K562 (cell line): ENCODE measurements around the gene COMMD2. TPM values are rescaled to one million over a fixed set of nuclear protein-coding genes. Genes with fewer than 3 reads are reported as not detected.

Experiments
- ATF7 ChIP-seq: fragments of 450-650 bp; IDR thresholded peaks from 2 replicates; pipeline ENCODE4 v1.7.1; 2014; ENCODE audit warnings: mild to moderate bottlenecking, moderate library complexity
- CTBP1 ChIP-seq: fragments of 450-650 bp; IDR thresholded peaks from 2 replicates; pipeline ENCODE4 v1.6.1; 2016; ENCODE audit warnings: borderline replicate concordance
- FOXJ3 ChIP-seq: sonication (generic); formaldehyde crosslinking; IDR thresholded peaks from 2 replicates; pipeline ENCODE4 v1.4.0; 2020; ENCODE audit warnings: mild to moderate bottlenecking, missing genetic modification reagents
- HDAC3 ChIP-seq: fragments of 450-650 bp; IDR thresholded peaks from 2 replicates; pipeline ENCODE4 v1.6.1; 2018; ENCODE audit warnings: borderline replicate concordance, mild to moderate bottlenecking, moderate library complexity; ENCODE audit not compliant: partially characterized antibody
- JUND ChIP-seq, 2 experiments: IDR thresholded peaks; 2 replicates in 1 of 2; 3 replicates in 1 of 2; pipeline ENCODE4 v1.6.1; 2011; ENCODE audit warnings: borderline replicate concordance in 2 of 2, low read depth in 2 of 2, low read length in 2 of 2, improper control_type of control experiment in 1 of 2, missing biosample characterization in 1 of 2, missing genetic modification characterization in 1 of 2, missing genetic modification reagents in 1 of 2
- MEIS2 ChIP-seq: fragments of 450-650 bp; IDR thresholded peaks from 2 replicates; pipeline ENCODE4 v1.6.1; 2014; ENCODE audit warnings: mild to moderate bottlenecking; ENCODE audit not compliant: partially characterized antibody
- NCOA6 ChIP-seq: fragments of 450-650 bp; IDR thresholded peaks from 2 replicates; pipeline ENCODE4 v1.6.1; 2017; ENCODE audit warnings: mild to moderate bottlenecking
- RBBP5 ChIP-seq: fragments of 200-600 bp; sonication (generic); IDR thresholded peaks from 2 replicates; pipeline ENCODE4 v1.6.1; 2012; ENCODE audit warnings: borderline replicate concordance, mild to moderate bottlenecking, low read length, control low read depth, inconsistent platforms; ENCODE audit not compliant: insufficient read depth, poor library complexity, severe bottlenecking
- RCOR1 ChIP-seq, 2 experiments: IDR thresholded peaks; 2 replicates each; pipeline ENCODE4 v1.6.1; 2012; ENCODE audit warnings: low read depth in 2 of 2, low read length in 2 of 2, borderline replicate concordance in 1 of 2, improper control_type of control experiment in 1 of 2
- SAP30 ChIP-seq: fragments of 200-600 bp; sonication (generic); IDR thresholded peaks from 2 replicates; pipeline ENCODE4 v1.6.1; 2012; ENCODE audit warnings: borderline replicate concordance, low read depth, mild to moderate bottlenecking, moderate library complexity, low read length, control low read depth, inconsistent platforms; ENCODE audit not compliant: insufficient read depth, poor library complexity, severe bottlenecking
- SP1 ChIP-seq: sonication (generic); formaldehyde crosslinking; IDR thresholded peaks from 2 replicates; pipeline ENCODE4 v1.8.1; 2022; ENCODE audit warnings: mild to moderate bottlenecking, missing genetic modification reagents
- TAF9B ChIP-seq: fragments of 450-650 bp; IDR thresholded peaks from 2 replicates; pipeline ENCODE4 v1.6.1; 2018; ENCODE audit warnings: mild to moderate bottlenecking; ENCODE audit not compliant: partially characterized antibody
- ZNF146 ChIP-seq: IDR thresholded peaks from one replicate; pipeline ENCODE4 v1.6.1; 2018; ENCODE audit warnings: missing compliant biosample characterization; ENCODE audit not compliant: unreplicated experiment
- polyA plus RNA-seq, 8 experiments: library from polyadenylated mRNA; depleted of rRNA in 4 of 8; stranded (reverse) in 5 of 8; unstranded in 3 of 8; fragments of >200 nt; fragmentation: Nextera tagmentation in 2 of 8; fragmentation: Illumina TruSeq in 1 of 8; extraction: Ambion mirVana in 2 of 8; extraction: Trizol in 1 of 8; gene quantifications; 2 replicates each; pipeline versions ENCODE4 v1.2.1 to v1.2.3, GENCODE V29; 2011 to 2014; ENCODE audit warnings: inconsistent platforms in 1 of 8, missing spikeins in 1 of 8
- total RNA-seq, 7 experiments: library from RNA; depleted of rRNA in 6 of 7; stranded (reverse); fragments of >200 nt in 6 of 7; fragmentation: Illumina TruSeq in 2 of 7; extraction: Trizol in 2 of 7; gene quantifications; 2 replicates each; pipeline versions ENCODE4 v1.2.1 to v1.2.3, GENCODE V29; 2011 to 2021; ENCODE audit warnings: low replicate concordance in 1 of 7
- TF ChIP-seq, protein P1 (sequence below), 2 experiments: fragments of 450-650 bp; conservative IDR thresholded peaks; 2 replicates each; pipeline ENCODE4 v1.6.1; 2017; ENCODE audit warnings: mild to moderate bottlenecking in 2 of 2, moderate library complexity in 2 of 2
- TF ChIP-seq, protein P2 (sequence below): fragments of 450-650 bp; formaldehyde crosslinking; IDR thresholded peaks from 2 replicates; pipeline ENCODE4 v1.4.0; 2020; ENCODE audit warnings: mild to moderate bottlenecking, moderate library complexity
- TF ChIP-seq, protein P3 (sequence below): fragments of 150-350 bp; conservative IDR thresholded peaks from 2 replicates; pipeline ENCODE4 v1.6.1; 2014; ENCODE audit warnings: low read length
- TF ChIP-seq, protein P4 (sequence below): IDR thresholded peaks from 2 replicates; pipeline ENCODE4 v1.6.1; 2011; ENCODE audit warnings: borderline replicate concordance, low read depth, mild to moderate bottlenecking, moderate library complexity, low read length; ENCODE audit not compliant: insufficient read depth, poor library complexity, severe bottlenecking

COMMD2 gene
- total and polyA plus RNA-seq, 9 of the 15 experiments (the other 6 are each of a cell fraction or from before 2014, with no cell fraction given) = 25.8 to 102 (median 41.8) TPM

DNA sequence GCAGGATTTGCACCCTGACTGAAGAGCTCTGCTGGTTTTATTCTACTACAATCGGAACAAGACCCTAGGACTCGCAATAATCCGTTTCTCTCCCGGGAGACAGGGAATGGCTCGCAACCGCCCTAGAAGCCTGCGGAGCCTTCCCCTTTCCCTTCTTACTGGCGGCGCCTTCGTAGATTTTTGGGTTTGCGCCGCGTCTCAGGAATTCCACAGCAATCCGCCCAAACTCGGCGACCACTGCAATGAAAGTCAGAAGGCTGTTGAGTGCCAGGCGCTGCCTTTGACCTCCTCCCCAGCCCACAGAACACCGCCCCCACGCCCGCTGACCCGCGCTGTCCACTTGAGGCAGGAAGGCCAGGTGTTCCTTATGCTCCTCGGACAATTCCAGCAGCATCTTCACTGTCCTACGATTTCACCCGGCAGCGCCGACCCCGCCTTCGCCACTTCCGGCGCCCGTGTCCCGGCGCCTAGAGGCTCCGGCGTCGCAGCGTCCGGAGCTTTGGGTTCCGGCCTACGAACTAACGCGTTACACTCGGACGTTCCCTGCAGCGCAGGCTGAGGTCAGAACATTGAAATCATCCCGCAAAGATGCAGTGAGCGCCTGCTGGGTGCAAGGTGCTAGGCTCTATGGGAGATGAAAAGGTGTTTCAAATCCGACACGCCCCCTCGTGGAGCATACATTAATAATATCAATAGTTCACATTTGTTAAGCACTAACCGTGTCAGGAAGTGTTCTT, at the start of gene COMMD2 (continued):
- TF ChIP-seq JUND (IDR thresholded peaks at IDR 0.05; ENCODE audit: borderline replicate concordance, low read depth, low read length) (peak; percentile 80), JUND (tag; IDR thresholded peaks at IDR 0.05; ENCODE audit: borderline replicate concordance, low read depth, low read length) (peak; percentile 72; the same call in 1 of the 3 replicates), MEIS2 (no peak), SAP30 (peak; percentile 44), CTBP1 (peak; percentile 97), RCOR1 (IDR thresholded peaks at IDR 0.05; ENCODE audit: borderline replicate concordance in 1 of 2, low read depth in 2 of 2, low read length in 2 of 2) (peak; percentile 51 to 90; a peak in 3 of 4 replicates), TAF9B (peak; percentile 79), FOXJ3 (CRISPR knock-in tag) (no peak), ZNF146 (no peak), RBBP5 (peak; percentile 95), NCOA6 (no peak), ATF7 (peak; percentile 93), SP1 (CRISPR knock-in tag) (peak; percentile 64), HDAC3 (no peak)
- TF ChIP-seq, protein P1, sequence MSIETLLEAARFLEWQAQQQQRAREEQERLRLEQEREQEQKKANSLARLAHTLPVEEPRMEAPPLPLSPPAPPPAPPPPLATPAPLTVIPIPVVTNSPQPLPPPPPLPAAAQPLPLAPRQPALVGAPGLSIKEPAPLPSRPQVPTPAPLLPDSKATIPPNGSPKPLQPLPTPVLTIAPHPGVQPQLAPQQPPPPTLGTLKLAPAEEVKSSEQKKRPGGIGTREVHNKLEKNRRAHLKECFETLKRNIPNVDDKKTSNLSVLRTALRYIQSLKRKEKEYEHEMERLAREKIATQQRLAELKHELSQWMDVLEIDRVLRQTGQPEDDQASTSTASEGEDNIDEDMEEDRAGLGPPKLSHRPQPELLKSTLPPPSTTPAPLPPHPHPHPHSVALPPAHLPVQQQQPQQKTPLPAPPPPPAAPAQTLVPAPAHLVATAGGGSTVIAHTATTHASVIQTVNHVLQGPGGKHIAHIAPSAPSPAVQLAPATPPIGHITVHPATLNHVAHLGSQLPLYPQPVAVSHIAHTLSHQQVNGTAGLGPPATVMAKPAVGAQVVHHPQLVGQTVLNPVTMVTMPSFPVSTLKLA (conservative IDR thresholded peaks at IDR 0.05) = peak; percentile 30 to 67; a peak in 2 of 4 replicates
- TF ChIP-seq, protein P2, sequence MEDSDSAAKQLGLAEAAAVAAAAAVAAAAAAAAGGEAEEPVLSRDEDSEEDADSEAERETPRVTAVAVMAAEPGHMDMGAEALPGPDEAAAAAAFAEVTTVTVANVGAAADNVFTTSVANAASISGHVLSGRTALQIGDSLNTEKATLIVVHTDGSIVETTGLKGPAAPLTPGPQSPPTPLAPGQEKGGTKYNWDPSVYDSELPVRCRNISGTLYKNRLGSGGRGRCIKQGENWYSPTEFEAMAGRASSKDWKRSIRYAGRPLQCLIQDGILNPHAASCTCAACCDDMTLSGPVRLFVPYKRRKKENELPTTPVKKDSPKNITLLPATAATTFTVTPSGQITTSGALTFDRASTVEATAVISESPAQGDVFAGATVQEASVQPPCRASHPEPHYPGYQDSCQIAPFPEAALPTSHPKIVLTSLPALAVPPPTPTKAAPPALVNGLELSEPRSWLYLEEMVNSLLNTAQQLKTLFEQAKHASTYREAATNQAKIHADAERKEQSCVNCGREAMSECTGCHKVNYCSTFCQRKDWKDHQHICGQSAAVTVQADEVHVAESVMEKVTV (CRISPR knock-in tag) = no peak
- TF ChIP-seq, protein P3, sequence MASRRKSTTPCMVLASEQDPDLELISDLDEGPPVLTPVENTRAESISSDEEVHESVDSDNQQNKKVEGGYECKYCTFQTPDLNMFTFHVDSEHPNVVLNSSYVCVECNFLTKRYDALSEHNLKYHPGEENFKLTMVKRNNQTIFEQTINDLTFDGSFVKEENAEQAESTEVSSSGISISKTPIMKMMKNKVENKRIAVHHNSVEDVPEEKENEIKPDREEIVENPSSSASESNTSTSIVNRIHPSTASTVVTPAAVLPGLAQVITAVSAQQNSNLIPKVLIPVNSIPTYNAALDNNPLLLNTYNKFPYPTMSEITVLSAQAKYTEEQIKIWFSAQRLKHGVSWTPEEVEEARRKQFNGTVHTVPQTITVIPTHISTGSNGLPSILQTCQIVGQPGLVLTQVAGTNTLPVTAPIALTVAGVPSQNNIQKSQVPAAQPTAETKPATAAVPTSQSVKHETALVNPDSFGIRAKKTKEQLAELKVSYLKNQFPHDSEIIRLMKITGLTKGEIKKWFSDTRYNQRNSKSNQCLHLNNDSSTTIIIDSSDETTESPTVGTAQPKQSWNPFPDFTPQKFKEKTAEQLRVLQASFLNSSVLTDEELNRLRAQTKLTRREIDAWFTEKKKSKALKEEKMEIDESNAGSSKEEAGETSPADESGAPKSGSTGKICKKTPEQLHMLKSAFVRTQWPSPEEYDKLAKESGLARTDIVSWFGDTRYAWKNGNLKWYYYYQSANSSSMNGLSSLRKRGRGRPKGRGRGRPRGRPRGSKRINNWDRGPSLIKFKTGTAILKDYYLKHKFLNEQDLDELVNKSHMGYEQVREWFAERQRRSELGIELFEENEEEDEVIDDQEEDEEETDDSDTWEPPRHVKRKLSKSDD = peak; percentile 92
- TF ChIP-seq, protein P4, sequence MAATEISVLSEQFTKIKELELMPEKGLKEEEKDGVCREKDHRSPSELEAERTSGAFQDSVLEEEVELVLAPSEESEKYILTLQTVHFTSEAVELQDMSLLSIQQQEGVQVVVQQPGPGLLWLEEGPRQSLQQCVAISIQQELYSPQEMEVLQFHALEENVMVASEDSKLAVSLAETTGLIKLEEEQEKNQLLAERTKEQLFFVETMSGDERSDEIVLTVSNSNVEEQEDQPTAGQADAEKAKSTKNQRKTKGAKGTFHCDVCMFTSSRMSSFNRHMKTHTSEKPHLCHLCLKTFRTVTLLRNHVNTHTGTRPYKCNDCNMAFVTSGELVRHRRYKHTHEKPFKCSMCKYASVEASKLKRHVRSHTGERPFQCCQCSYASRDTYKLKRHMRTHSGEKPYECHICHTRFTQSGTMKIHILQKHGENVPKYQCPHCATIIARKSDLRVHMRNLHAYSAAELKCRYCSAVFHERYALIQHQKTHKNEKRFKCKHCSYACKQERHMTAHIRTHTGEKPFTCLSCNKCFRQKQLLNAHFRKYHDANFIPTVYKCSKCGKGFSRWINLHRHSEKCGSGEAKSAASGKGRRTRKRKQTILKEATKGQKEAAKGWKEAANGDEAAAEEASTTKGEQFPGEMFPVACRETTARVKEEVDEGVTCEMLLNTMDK = peak; percentile 16
